ENCODE measurements around the gene IL12A.

GRCh38 chr3:159995091-159995490, 6.5 kb downstream of the IL12A start:
- TF ChIP-seq CTCF (conservative IDR thresholded peaks at IDR 0.05) (no peak), ZFX (IDR thresholded peaks at IDR 0.05) (no peak)
